ENCODE data around the gene SKOR1.
A peak's percentile ranks its signal among the peaks of the same experiment; 100 is the strongest.

Gene SKOR1

GRCh38 chr15:67824976-67825880 lies at the start of gene SKOR1:
SKOR1 (plus strand) TSS chr15:67825509; CDS start chr15:67825603, 94 bp downstream.
- DNase-seq: no peak

- no peak for DNase-seq
Observed at GRCh38 chr15:67775998-67776397, 49.3 kb upstream of the SKOR1 start.

GRCh38 chr15:67776600-67776999 lies 48.7 kb upstream of the SKOR1 start:
- DNase-seq: no peak

- DNase-seq: no peak
Observed at GRCh38 chr15:67777071-67777470, 48.2 kb upstream of the SKOR1 start.

DNA sequence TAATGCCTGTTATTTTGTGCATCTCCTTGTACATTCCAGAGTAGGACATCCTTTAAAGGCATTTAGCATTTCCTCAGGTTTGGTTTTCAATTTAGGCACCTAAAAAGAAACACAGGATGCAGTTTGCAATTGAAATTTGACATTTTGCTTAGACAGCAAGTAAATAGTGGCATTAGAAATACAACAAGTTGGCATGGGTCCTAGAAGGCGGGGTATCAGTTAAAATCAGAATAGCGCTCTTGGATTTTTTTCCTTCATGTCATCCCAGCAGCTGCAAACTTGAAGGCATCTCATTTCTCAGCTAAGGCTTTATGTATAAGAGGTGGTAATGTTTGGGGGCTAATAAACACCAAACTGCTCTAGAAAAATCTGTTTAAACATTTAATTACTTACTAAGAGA lies 47.5 kb upstream of the SKOR1 start:
- no peak for DNase-seq

GRCh38 chr15:67778968-67779548 lies 46.3 kb upstream of the SKOR1 start:
- DNase-seq: no peak

GRCh38 chr15:67779549-67780111 lies 45.7 kb upstream of the SKOR1 start:
- DNase-seq: no peak

DNA sequence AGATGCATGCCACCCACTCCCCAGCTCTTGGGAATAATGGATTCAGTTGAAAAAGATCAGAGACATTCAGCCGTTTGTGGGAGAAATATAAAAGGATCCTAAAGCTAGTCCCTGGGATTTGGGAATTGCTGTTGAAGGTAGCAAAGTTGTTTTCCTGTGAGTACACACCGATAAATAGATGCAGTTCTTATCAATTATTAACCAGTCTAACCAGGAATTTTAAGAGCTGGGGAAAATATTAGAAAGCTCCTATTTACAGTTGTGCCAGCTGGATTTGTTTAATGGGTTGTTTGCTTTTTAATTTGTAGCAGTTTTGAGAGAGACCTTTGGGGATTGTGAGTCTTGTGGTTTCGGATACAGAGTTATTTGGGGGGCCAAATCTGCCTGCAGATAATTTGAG lies 44.2 kb upstream of the SKOR1 start:
- DNase-seq: no peak

GRCh38 chr15:67781907-67782690 lies 43.2 kb upstream of the SKOR1 start:
- no peak for DNase-seq

- no peak for DNase-seq
Observed at GRCh38 chr15:67782691-67782991, 42.7 kb upstream of the SKOR1 start.

DNA sequence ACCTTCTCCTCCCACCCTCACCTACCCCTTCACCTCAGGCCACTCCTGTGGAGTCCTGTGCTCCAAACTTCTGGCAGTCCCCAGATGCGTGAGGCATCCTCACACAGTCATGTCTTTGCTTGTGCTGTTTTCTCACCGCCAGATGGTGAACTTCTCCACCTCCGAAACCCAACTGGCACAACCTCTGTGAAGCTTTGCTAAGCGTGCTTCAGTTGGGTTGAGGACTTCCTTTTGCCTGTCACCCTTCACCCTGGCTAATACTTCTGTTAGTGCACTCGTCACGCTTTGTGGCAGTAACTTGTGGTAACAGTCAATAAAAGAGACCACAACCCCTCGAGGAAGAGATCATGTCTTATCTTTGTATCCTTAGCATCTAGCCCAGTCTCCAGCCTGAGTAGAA lies 42.0 kb upstream of the SKOR1 start:
- peak; percentile 37 for DNase-seq

- no peak for DNase-seq
Observed at GRCh38 chr15:67784090-67784781, 41.1 kb upstream of the SKOR1 start.

- DNase-seq: no peak
Observed at GRCh38 chr15:67784856-67785430, 40.4 kb upstream of the SKOR1 start.

GRCh38 chr15:67785431-67785830 lies 39.9 kb upstream of the SKOR1 start:
- no peak for DNase-seq

GRCh38 chr15:67786646-67787045 lies 38.7 kb upstream of the SKOR1 start:
- DNase-seq: no peak

DNA sequence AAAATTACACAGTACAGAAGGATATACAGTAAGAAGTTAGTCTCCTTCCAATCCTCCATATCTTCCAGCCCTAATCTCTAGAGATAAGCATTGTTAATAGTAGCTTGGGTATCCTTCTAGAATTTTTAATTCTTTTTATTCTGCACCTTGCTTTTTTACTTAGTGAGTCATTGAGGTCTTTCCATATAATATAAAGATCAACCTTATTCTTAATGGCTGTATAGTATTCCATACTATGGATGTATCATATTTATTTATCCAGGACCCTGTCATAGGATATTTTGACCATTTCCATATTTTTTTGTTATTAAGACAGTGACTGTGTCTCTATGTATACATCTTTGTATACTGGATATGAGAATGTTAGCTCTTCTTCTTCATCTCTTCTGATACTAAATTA lies 36.3 kb upstream of the SKOR1 start:
- DNase-seq: no peak

GRCh38 chr15:67790610-67791319 lies 34.5 kb upstream of the SKOR1 start:
- no peak for DNase-seq

DNA sequence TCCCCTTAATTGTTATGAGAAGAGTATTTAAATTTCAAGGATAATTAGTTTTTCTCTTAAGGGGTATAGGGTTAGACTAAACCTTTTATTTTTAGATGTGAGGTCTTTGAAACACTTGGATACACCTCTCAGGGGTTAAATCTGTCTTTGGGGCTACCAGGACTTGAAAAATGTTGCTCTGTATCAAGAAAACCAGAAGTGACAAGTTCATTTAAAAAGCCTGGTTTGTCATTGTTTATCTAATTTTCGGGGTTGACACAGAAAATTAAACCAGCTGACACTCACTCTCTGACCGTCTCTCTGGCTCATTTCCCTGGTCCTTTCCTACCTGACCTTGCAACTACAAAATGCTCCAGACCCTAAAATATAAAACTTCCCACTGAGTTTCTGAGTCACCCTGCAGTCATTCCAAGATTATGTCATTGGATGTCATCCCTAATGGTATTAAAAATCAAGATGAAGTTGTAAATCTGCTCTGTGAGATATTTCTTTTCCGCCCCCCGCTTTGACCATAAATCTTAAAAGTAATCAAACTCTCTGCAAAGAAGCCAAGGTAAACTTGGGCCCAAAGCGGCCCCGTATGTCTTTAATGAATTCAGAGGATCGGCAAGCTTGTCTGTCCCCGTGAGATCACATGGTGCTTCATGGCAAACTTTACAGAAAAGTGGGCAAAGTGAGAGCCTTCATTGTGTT lies 32.9 kb upstream of the SKOR1 start:
- no peak for DNase-seq

GRCh38 chr15:67794832-67795574 lies 30.3 kb upstream of the SKOR1 start:
- DNase-seq: peak; percentile 49
